Chondrocyte (in vitro differentiated cells): Measurements from ENCODE around the gene NCBP2. TPM values are rescaled to one million over a fixed set of nuclear protein-coding genes. Genes with fewer than 3 reads are reported as not detected.

Experiments used
- DNase-seq: peaks from one replicate; pipeline ENCODE4 v3.0.0; 2021; ENCODE audit warnings: mixed read lengths, low spot score
- H3K27ac Mint-ChIP-seq: one replicate; pipeline ENCODE4 v1.8.0; 2021; ENCODE audit warnings: mild to moderate bottlenecking, moderate library complexity, mixed read lengths; ENCODE audit not compliant: unreplicated experiment
- H3K27me3 Mint-ChIP-seq: 2 replicates; pipeline ENCODE4 v1.8.0; 2021; ENCODE audit warnings: low read depth, mixed read lengths
- H3K36me3 Mint-ChIP-seq: 2 replicates; pipeline ENCODE4 v1.8.0; 2021; ENCODE audit warnings: low read depth, mixed read lengths
- H3K4me1 Mint-ChIP-seq: 2 replicates; pipeline ENCODE4 v1.8.0; 2021; ENCODE audit warnings: low read depth, mild to moderate bottlenecking, mixed read lengths
- H3K4me3 Mint-ChIP-seq: one replicate; pipeline ENCODE4 v1.8.0; 2021; ENCODE audit warnings: mild to moderate bottlenecking, moderate library complexity, mixed read lengths; ENCODE audit not compliant: unreplicated experiment
- H3K9me3 Mint-ChIP-seq: 2 replicates; pipeline ENCODE4 v1.8.0; 2021; ENCODE audit warnings: low read depth, mixed read lengths
- CTCF ChIP-seq: fragments of 200-600 bp; sonication (generic); IDR thresholded peaks from 2 replicates; pipeline ENCODE4 v1.5.0; 2021; ENCODE audit warnings: antibody characterized with exemption, mild to moderate bottlenecking, moderate library complexity
- total RNA-seq: library from RNA; stranded (reverse); gene quantifications from 3 replicates; pipeline ENCODE4 v1.2.1, GENCODE V29; 2021

The NCBP2 gene
- total RNA-seq, 1 donor from 2014 or later: 61.5 TPM

DNA sequence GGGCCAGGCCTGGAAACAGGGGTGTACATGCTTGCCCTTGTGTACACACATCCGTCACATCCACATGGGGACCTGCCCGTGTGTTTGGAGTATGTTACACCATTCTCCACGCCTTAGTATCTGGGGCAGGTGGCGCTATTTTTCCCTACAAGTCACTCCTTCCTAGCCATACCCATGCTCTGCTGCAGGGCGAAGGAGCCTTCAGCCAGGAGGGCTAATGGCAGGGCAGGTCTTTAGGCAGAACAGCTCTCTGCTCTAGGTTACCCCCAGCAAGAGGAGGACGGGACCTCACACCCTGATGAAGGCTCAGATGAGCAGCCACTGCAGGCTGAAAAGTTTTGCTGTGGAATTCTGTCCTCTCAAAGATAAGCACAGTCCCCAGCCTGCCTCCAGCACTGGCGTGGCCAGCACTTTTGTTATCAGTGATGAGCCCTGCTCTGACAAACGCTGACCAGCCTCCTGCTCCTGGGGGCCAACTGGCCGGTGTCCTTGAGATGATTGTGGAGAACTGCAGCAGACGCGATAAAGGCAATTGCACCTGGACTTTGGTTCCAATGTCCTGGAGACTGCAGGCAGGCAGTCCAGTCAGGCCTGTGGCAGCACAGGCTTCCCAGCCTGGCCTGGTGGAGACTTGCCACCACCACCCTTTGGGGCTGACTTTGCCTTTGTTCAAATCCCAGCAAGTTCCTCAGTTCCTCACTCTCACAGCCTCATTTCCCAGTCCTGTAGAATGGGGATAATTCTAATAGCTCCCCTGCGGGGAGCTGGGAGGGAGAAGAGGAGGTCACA, 46.1 kb upstream of the NCBP2 start:
- DNase-seq: peak; percentile 59
- Mint-ChIP-seq H3K9me3 (peaks cover 3% of the 10 kb centered on the region), H3K27ac (no peak overlapping the region), H3K36me3 (no peaks in the 10 kb centered on the region), H3K4me1 (no peaks in the 10 kb centered on the region), H3K27me3 (peaks cover 4% of the 10 kb centered on the region), H3K4me3 (no peak overlapping the region)
- TF ChIP-seq CTCF: no peak

DNA sequence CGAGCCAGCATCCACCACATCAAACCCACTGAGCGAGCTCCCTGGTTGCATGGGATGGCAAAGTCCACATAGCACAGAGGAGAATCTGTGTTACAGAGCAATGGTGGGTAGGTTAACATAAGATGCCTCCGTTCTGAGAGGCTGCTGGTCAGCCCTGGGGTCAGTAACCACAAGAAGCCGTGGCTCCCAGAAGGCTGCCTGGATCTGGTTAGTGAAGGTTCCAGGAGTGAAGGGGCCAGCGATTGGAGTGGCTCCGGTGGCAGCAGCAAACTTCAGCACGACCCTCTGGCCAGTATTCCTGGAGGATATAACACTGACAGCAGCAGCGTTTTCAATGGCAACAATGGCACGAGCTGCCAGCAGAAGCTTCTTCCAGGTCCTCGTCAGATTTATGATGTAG, 44.7 kb upstream of the NCBP2 start:
- Mint-ChIP-seq H3K4me3 (no peak overlapping the region), H3K4me1 (no peaks in the 10 kb centered on the region), H3K9me3 (peaks cover 7% of the 10 kb centered on the region), H3K27me3 (peaks cover 8% of the 10 kb centered on the region), H3K27ac (no peak overlapping the region), H3K36me3 (peaks cover 4% of the 10 kb centered on the region)
- DNase-seq: peak; percentile 34
- no peak for TF ChIP-seq CTCF

DNA sequence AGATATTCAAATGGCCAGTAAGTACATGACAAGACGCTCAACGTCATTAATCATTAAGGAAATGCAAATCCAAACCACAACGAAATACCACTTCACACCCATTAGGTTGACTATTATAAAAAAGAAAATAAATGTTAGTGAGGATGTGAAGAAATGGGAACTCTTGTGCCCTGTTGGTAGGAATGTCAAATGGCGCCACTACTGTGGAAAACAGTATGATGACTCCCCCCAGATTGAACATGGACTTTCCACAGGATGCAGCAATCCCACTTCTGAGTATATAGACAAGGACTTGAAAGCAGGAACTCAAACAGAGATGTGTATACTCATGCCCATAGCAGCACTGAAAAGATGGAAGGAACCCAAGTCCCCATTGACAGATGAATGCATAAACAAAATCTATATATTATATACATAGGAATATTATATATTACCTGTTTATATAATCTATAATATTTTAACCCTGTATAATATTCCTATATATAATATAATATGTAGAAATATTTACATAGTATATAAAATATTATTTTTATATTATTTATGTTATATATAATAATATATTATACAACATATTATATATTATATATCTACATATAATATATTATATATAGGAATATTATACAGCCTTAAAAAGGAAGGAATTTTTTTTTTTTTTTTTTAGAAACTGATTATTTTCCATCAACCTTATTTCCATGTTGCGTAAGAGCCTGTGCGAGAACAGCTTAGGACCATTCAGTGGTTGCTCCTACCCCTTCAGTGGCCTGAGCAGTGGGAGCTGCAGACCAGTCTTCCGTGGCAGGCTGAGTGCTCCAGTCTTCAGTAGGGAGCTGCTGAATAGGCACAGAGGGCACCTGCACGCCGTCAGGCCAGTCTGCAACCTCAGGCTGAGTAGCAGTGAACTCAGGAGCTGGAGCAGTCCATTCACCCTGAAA, 43.9 kb upstream of the NCBP2 start:
- Mint-ChIP-seq H3K9me3 (peaks cover 7% of the 10 kb centered on the region), H3K4me3 (no peak overlapping the region), H3K36me3 (peaks cover 4% of the 10 kb centered on the region), H3K4me1 (no peaks in the 10 kb centered on the region), H3K27me3 (peaks cover 8% of the 10 kb centered on the region), H3K27ac (no peak overlapping the region)
- DNase-seq: peak; percentile 43
- TF ChIP-seq CTCF: peak; percentile 49

GRCh38 chr3:196985298-196985697, 43.0 kb upstream of the NCBP2 start:
- H3K27me3 Mint-ChIP-seq: peaks cover 8% of the 10 kb centered on the region
- H3K4me3 Mint-ChIP-seq: no peak overlapping the region
- no peak overlapping the region for H3K27ac Mint-ChIP-seq
- peak; percentile 59 for DNase-seq
- peaks cover 7% of the 10 kb centered on the region for H3K9me3 Mint-ChIP-seq
- no peaks in the 10 kb centered on the region for H3K4me1 Mint-ChIP-seq
- TF ChIP-seq CTCF: no peak
- H3K36me3 Mint-ChIP-seq: peaks cover 4% of the 10 kb centered on the region

- H3K36me3 Mint-ChIP-seq: peaks cover 4% of the 10 kb centered on the region
- peaks cover 8% of the 10 kb centered on the region for H3K27me3 Mint-ChIP-seq
- H3K9me3 Mint-ChIP-seq: peaks cover 7% of the 10 kb centered on the region
- no peak for TF ChIP-seq CTCF
- H3K4me3 Mint-ChIP-seq: no peak overlapping the region
- H3K27ac Mint-ChIP-seq: no peak overlapping the region
- no peak for DNase-seq
- peaks cover 2% of the 10 kb centered on the region for H3K4me1 Mint-ChIP-seq
These were observed 40.9 kb upstream of the NCBP2 start for GRCh38 chr3:196983186-196983585.
